ENCODE results near the gene ANKRD28.

The ANKRD28 gene

GRCh38 chr3:15664144-15664543 is 133.6 kb downstream of the ANKRD28 start:
- no peak for DNase-seq (ENCODE audit: low read depth in 2 of 2)

GRCh38 chr3:15660055-15660935 is 137.5 kb downstream of the ANKRD28 start:
- DNase-seq (ENCODE audit: low read depth in 2 of 2), result no peak

- DNase-seq (ENCODE audit: low read depth in 2 of 2), result no peak
Measured at GRCh38 chr3:15659254-15659975, 138.4 kb downstream of the ANKRD28 start.

- DNase-seq (ENCODE audit: low read depth in 2 of 2), result no peak
Measured at GRCh38 chr3:15657016-15657415, 140.8 kb downstream of the ANKRD28 start.

- DNase-seq (ENCODE audit: low read depth in 2 of 2), result no peak
Measured at GRCh38 chr3:15656342-15656741, 141.4 kb downstream of the ANKRD28 start.

- no peak for DNase-seq (ENCODE audit: low read depth in 2 of 2)
Measured at GRCh38 chr3:15654891-15655290, 142.9 kb downstream of the ANKRD28 start.

GRCh38 chr3:15654127-15654526 is 143.7 kb downstream of the ANKRD28 start:
- no peak for DNase-seq (ENCODE audit: low read depth in 2 of 2)

- no peak for DNase-seq (ENCODE audit: low read depth in 2 of 2)
Measured at GRCh38 chr3:15653321-15653720, 144.5 kb downstream of the ANKRD28 start.

- no peak for DNase-seq (ENCODE audit: low read depth in 2 of 2)
Measured at GRCh38 chr3:15651396-15651795, 146.4 kb downstream of the ANKRD28 start.

GRCh38 chr3:15649858-15650257 is 147.9 kb downstream of the ANKRD28 start:
- no peak for DNase-seq (ENCODE audit: low read depth in 2 of 2)

- DNase-seq (ENCODE audit: low read depth in 2 of 2), result no peak
Measured at GRCh38 chr3:15649341-15649740, 148.4 kb downstream of the ANKRD28 start.

- peak; percentile 28 to 56 for DNase-seq (ENCODE audit: low read depth in 2 of 2)
Measured at GRCh38 chr3:15647611-15648167, 150.1 kb downstream of the ANKRD28 start.

- no peak for DNase-seq (ENCODE audit: low read depth in 2 of 2)
Measured at GRCh38 chr3:15646851-15647511, 150.8 kb downstream of the ANKRD28 start.

- DNase-seq (ENCODE audit: low read depth in 2 of 2), result no peak
Measured at GRCh38 chr3:15645740-15646501, 151.9 kb downstream of the ANKRD28 start.

GRCh38 chr3:15645246-15645645 is 152.5 kb downstream of the ANKRD28 start:
- DNase-seq (ENCODE audit: low read depth in 2 of 2), result no peak

GRCh38 chr3:15638891-15639262 is 158.9 kb downstream of the ANKRD28 start:
- no peak for DNase-seq (ENCODE audit: low read depth in 2 of 2)

- DNase-seq (ENCODE audit: low read depth in 2 of 2), result no peak
Measured at GRCh38 chr3:15638193-15638890, 159.4 kb downstream of the ANKRD28 start.

- no peak for DNase-seq (ENCODE audit: low read depth in 2 of 2)
Measured at GRCh38 chr3:15637131-15637951, 160.4 kb downstream of the ANKRD28 start.

GRCh38 chr3:15636028-15636709 is 161.6 kb downstream of the ANKRD28 start:
- no peak for DNase-seq (ENCODE audit: low read depth in 2 of 2)
